Transverse colon (tissue), 4 donors: ENCODE data around the gene TRIM33.

Experiments used
- POLR2AphosphoS5 ChIP-seq, 3 donors: sonication (generic); formaldehyde crosslinking; IDR thresholded peaks; one replicate each; pipeline ENCODE4 v1.6.1; 2016; ENCODE audit warnings: antibody characterized with exemption in 3 of 3
- TF ChIP-seq, protein P1 (sequence below), 5 experiments: fragments of 200-600 bp in 3 of 5; fragments of 450-650 bp in 2 of 5; sonication (generic) in 3 of 5; IDR thresholded peaks; 1 replicate in 2 of 5; 2 replicates in 3 of 5; pipeline ENCODE4 v1.5.1; 2016 to 2017; ENCODE audit warnings: antibody characterized with exemption in 5 of 5, inconsistent platforms in 3 of 5, mild to moderate bottlenecking in 2 of 5, moderate library complexity in 1 of 5

DNA sequence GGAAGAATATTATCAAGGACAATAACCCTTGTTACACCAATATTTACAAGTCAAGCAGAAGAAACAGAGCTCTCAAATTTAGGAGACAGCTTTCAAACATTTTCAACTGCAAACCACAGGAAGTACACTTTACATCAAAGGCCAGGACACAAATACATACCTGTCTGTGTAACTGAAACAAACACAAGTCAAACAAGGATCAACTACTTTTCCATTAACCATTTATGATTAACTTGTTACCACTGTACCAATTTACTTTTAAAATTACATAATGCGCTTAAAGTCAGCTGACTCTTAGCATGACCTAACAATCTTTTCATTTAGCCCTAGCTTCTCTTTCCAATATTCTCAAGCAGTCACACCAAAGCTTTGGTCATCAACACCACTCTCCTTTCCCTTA lies 43.5 kb downstream of the TRIM33 start:
- no peak for TF ChIP-seq POLR2AphosphoS5 (IDR thresholded peaks at IDR 0.05)
- TF ChIP-seq, protein P1, sequence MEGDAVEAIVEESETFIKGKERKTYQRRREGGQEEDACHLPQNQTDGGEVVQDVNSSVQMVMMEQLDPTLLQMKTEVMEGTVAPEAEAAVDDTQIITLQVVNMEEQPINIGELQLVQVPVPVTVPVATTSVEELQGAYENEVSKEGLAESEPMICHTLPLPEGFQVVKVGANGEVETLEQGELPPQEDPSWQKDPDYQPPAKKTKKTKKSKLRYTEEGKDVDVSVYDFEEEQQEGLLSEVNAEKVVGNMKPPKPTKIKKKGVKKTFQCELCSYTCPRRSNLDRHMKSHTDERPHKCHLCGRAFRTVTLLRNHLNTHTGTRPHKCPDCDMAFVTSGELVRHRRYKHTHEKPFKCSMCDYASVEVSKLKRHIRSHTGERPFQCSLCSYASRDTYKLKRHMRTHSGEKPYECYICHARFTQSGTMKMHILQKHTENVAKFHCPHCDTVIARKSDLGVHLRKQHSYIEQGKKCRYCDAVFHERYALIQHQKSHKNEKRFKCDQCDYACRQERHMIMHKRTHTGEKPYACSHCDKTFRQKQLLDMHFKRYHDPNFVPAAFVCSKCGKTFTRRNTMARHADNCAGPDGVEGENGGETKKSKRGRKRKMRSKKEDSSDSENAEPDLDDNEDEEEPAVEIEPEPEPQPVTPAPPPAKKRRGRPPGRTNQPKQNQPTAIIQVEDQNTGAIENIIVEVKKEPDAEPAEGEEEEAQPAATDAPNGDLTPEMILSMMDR (IDR thresholded peaks at IDR 0.05): no peak
